ENCODE data around the gene CIART.
"Not testable (repeated sequence)": the region's sequence is repeated elsewhere in the genome, so short reads cannot be mapped to it uniquely, and the experiment has no call there.

GRCh38 chr1:150237176-150237575 is 45.2 kb upstream of the CIART start:
- TF ChIP-seq CTCF (IDR thresholded peaks at IDR 0.05); POLR2AphosphoS5 (IDR thresholded peaks at IDR 0.05; ENCODE audit: low read depth, low read length); REST (IDR thresholded peaks at IDR 0.05; ENCODE audit: insufficient read depth in 1 of 2, low read depth in 2 of 2, low read length in 1 of 2); SIN3A (IDR thresholded peaks at IDR 0.05; ENCODE audit: borderline replicate concordance, insufficient read depth, low read depth, low read length); TCF7L2 (IDR thresholded peaks at IDR 0.05; ENCODE audit: low read depth, low read length): not testable (repeated sequence)

Measured in Panc1 (cell line).